Measurements from ENCODE around the gene EGLN2. TPM values are rescaled to one million over a fixed set of nuclear protein-coding genes. Genes with fewer than 3 reads are reported as not detected.
A peak's percentile ranks its signal among the peaks of the same experiment; 100 is the strongest.

The EGLN2 gene
- total and polyA plus RNA-seq, 10 of the 15 experiments (the other 5 are each of a cell fraction or from before 2014, with no cell fraction given), result 8.6 to 93.0 (median 66.8) TPM

DNA sequence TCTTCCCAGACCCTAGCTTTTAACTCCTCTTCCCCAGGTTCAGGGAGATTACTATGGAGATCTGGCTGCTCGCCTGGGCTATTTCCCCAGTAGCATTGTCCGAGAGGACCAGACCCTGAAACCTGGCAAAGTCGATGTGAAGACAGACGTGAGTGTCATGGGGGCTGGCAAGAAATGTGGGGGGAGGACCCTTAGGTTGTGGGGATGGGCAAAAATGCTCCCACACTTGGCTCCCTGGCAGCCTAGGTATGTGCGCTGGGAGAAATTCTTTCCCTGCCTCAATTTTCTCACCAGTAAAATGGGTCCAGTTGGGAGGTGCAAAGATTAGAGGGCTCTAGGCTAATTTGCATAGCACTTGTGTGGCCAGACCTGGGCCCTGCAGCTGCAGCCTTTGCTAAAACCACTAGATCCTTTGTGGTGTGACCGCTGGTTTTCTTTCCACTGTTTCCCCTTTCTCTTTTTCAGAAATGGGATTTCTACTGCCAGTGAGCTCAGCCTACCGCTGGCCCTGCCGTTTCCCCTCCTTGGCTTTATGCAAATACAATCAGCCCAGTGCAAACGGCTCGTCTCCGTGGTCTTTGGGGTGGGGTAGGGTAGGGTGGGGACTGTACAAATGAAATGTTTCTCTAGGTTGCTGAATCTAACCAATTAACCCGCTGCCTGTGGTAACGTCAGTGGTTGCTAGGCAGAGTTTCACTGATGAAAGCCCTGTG, 21.9 kb upstream of the EGLN2 start (continued):
- TF ChIP-seq BCL11A (IDR thresholded peaks at IDR 0.05; ENCODE audit: low read depth, low read length) (peak; percentile 77; the same call in 1 of the 2 replicates), ETV6 (conservative IDR thresholded peaks at IDR 0.05 in 1 of 2, IDR thresholded peaks at IDR 0.05 in 1 of 2; ENCODE audit: borderline replicate concordance in 1 of 2, low read depth in 1 of 2) (peak in 1 of 2 experiments; percentile 83; a peak in 2 of 4 replicates), DPF2 (IDR thresholded peaks at IDR 0.05) (peak; percentile 87), ASH2L (IDR thresholded peaks at IDR 0.05; ENCODE audit: borderline replicate concordance, low read depth) (0 out of 2 replicates have a peak, but pooled peaks have one; percentile 24), PAX5 (IDR thresholded peaks at IDR 0.05; ENCODE audit: borderline replicate concordance, low read depth, low read length) (peak; percentile 92), SP1 (IDR thresholded peaks at IDR 0.05; ENCODE audit: low read depth, low read length) (peak; percentile 64), GABPA (IDR thresholded peaks at IDR 0.05; ENCODE audit: low read depth) (no peak), CREM (IDR thresholded peaks at IDR 0.05; ENCODE audit: low read depth) (peak; percentile 97), ZNF384 (IDR thresholded peaks at IDR 0.05; ENCODE audit: borderline replicate concordance, low read depth, low read length) (no peak), CBX3 (IDR thresholded peaks at IDR 0.05; ENCODE audit: borderline replicate concordance, low read depth) (no peak), MYB (IDR thresholded peaks at IDR 0.05; ENCODE audit: borderline replicate concordance, low read depth, low read length) (peak; percentile 73; the same call in 1 of the 2 replicates), TCF7 (IDR thresholded peaks at IDR 0.05; ENCODE audit: borderline replicate concordance) (no peak; the same call in 1 of the 2 replicates), SMARCA5 (IDR thresholded peaks at IDR 0.05) (peak; percentile 100), GATAD2B (conservative IDR thresholded peaks at IDR 0.05; ENCODE audit: low read depth) (no peak; the same call in none of the 2 replicates), TAF1 (IDR thresholded peaks at IDR 0.05; ENCODE audit: borderline replicate concordance, low read depth, low read length) (peak; percentile 38; the same call in 1 of the 2 replicates), MTA2 (IDR thresholded peaks at IDR 0.05; ENCODE audit: low read depth) (peak; percentile 91), MTA3 (IDR thresholded peaks at IDR 0.05; ENCODE audit: borderline replicate concordance, low read length) (peak; percentile 96; the same call in 1 of the 2 replicates), WRNIP1 (IDR thresholded peaks at IDR 0.05; ENCODE audit: borderline replicate concordance, low read depth, low read length) (peak; percentile 31; the same call in 1 of the 2 replicates), FOXM1 (IDR thresholded peaks at IDR 0.05; ENCODE audit: low read depth, low read length) (peak; percentile 76; the same call in 1 of the 2 replicates), EZH2 (IDR thresholded peaks at IDR 0.05; ENCODE audit: borderline replicate concordance, control insufficient read depth, low read depth, low read length) (no peak), NBN (IDR thresholded peaks at IDR 0.05) (peak; percentile 87), RAD51 (IDR thresholded peaks at IDR 0.05) (peak; percentile 48; the same call in 1 of the 2 replicates)
- TF ChIP-seq, protein P1, sequence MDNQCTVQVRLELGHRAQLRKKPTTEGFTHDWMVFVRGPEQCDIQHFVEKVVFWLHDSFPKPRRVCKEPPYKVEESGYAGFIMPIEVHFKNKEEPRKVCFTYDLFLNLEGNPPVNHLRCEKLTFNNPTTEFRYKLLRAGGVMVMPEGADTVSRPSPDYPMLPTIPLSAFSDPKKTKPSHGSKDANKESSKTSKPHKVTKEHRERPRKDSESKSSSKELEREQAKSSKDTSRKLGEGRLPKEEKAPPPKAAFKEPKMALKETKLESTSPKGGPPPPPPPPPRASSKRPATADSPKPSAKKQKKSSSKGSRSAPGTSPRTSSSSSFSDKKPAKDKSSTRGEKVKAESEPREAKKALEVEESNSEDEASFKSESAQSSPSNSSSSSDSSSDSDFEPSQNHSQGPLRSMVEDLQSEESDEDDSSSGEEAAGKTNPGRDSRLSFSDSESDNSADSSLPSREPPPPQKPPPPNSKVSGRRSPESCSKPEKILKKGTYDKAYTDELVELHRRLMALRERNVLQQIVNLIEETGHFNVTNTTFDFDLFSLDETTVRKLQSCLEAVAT (IDR thresholded peaks at IDR 0.05), result peak; percentile 99
- TF ChIP-seq, protein P2, sequence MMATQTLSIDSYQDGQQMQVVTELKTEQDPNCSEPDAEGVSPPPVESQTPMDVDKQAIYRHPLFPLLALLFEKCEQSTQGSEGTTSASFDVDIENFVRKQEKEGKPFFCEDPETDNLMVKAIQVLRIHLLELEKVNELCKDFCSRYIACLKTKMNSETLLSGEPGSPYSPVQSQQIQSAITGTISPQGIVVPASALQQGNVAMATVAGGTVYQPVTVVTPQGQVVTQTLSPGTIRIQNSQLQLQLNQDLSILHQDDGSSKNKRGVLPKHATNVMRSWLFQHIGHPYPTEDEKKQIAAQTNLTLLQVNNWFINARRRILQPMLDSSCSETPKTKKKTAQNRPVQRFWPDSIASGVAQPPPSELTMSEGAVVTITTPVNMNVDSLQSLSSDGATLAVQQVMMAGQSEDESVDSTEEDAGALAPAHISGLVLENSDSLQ (IDR thresholded peaks at IDR 0.05), result peak; percentile 29
- TF ChIP-seq, protein P3, sequence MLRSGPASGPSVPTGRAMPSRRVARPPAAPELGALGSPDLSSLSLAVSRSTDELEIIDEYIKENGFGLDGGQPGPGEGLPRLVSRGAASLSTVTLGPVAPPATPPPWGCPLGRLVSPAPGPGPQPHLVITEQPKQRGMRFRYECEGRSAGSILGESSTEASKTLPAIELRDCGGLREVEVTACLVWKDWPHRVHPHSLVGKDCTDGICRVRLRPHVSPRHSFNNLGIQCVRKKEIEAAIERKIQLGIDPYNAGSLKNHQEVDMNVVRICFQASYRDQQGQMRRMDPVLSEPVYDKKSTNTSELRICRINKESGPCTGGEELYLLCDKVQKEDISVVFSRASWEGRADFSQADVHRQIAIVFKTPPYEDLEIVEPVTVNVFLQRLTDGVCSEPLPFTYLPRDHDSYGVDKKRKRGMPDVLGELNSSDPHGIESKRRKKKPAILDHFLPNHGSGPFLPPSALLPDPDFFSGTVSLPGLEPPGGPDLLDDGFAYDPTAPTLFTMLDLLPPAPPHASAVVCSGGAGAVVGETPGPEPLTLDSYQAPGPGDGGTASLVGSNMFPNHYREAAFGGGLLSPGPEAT (IDR thresholded peaks at IDR 0.05; ENCODE audit: low read depth), result peak; percentile 96
